Heart right ventricle (tissue), 16 donors: ENCODE measurements around the gene GRK1. TPM values are rescaled to one million over a fixed set of nuclear protein-coding genes. Genes with fewer than 3 reads are reported as not detected.

Source experiments
- ATAC-seq, 8 donors: fragments of 200-7000 bp; cut with Tn5 transposase; one replicate each; pipeline ENCODE4 v1.9.1; 2020; ENCODE audit warnings: mild to moderate bottlenecking in 8 of 8, moderate library complexity in 8 of 8, moderate number of reproducible peaks in 1 of 8
- DNase-seq, 2 donors: peaks; one replicate each; pipeline ENCODE4 v3.0.0-alpha.2; 2020
- H3K27ac ChIP-seq, 10 donors: fragments of 200-600 bp; sonication (generic) in 2 of 10; one replicate each; pipeline versions ENCODE4 v1.5.0 to v1.8.0; 2020 to 2022; ENCODE audit warnings: mild to moderate bottlenecking in 3 of 10
- H3K27me3 ChIP-seq, 7 donors: fragments of 200-600 bp; one replicate each; pipeline ENCODE4 v1.8.0; 2021 to 2022; ENCODE audit warnings: mild to moderate bottlenecking in 2 of 7
- H3K36me3 ChIP-seq, 9 donors: fragments of 200-600 bp; sonication (generic) in 1 of 9; one replicate each; pipeline versions ENCODE4 v1.5.0 to v1.8.0; 2020 to 2022; ENCODE audit warnings: mild to moderate bottlenecking in 2 of 9
- H3K4me1 ChIP-seq, 9 donors: fragments of 200-600 bp; sonication (generic) in 1 of 9; one replicate each; pipeline versions ENCODE4 v1.5.0 to v1.8.0; 2020 to 2022; ENCODE audit warnings: mild to moderate bottlenecking in 4 of 9
- H3K4me3 ChIP-seq, 10 donors: fragments of 200-600 bp; sonication (generic) in 2 of 10; one replicate each; pipeline versions ENCODE4 v1.5.0 to v1.8.0; 2020 to 2022; ENCODE audit warnings: mild to moderate bottlenecking in 7 of 10, moderate library complexity in 2 of 10
- H3K9me3 ChIP-seq, 11 donors: fragments of 200-600 bp in 10 of 11; sonication (generic) in 2 of 11; one replicate each; pipeline versions ENCODE4 v1.5.0 to v1.8.0; 2013 to 2022; ENCODE audit warnings: mild to moderate bottlenecking in 2 of 11, control low read depth in 1 of 11, moderate library complexity in 1 of 11
- CTCF ChIP-seq, 9 donors: fragments of 200-600 bp; sonication (generic) in 2 of 9; IDR thresholded peaks; one replicate each; pipeline versions ENCODE4 v1.5.0 to v1.8.0; 2021 to 2022; ENCODE audit warnings: antibody characterized with exemption in 9 of 9, mild to moderate bottlenecking in 5 of 9, moderate library complexity in 1 of 9
- WGBS, 2 donors: extraction: QIAGEN DNeasy Blood & Tissue Kit; methylation state at CpG; one replicate each; pipeline ENCODE4 v1.1.7; 2013; ENCODE audit warnings: inconsistent platforms in 1 of 2; 5-methylcytosine and 5-hydroxymethylcytosine counted together
- intact Hi-C, 10 donors: fragments of 100-400 bp; cut with DNase I; formaldehyde crosslinking; loops; one replicate each; pipeline versions ENCODE4 v1.11.1 to v1.14.2; 2022
- polyA plus RNA-seq, 2 donors: library from polyadenylated mRNA; stranded (reverse); fragments of 200-250 nt; gene quantifications; one replicate each; pipeline ENCODE4 v1.2.3, GENCODE V29; 2013
- total RNA-seq, 10 donors: library from RNA; stranded (reverse); fragmentation: NEBNext Ultra II Directional in 3 of 10; extraction: Animal tissue kit (Norgen Biotek cat#: 25700) in 3 of 10; gene quantifications; one replicate each; pipeline versions ENCODE4 v1.2.1 to v1.2.4, GENCODE V29; 2021 to 2023
- donor health status: Arrhythmogenic right ventricular cardiomyopathy.
- donor health status: ischemic (EF 13 %, LVEDD 7.1; RV severe dilation, severe dysfunction).
- donor health status: healthy with polysubstance abuse.
- donor health status: DM: no; HTN: yes; CAD: no.
- donor health status: DM: no; HTN: no; CAD: no.
- donor health status: ischemic (EF 25% LVEDD 6.9; RV normal size, moderate dysfunction).
- donor health status: ischemic (EF 25% LVEDD 5.7; RV mildly dilated, moderate dysfunction).
- donor health status: healthy.
- donor health status: DM: yes; HTN: yes; CAD: no.
- donor health status: Ischemic cardiomyopathy.
- donor health status: ischemic (EF 35%, LVEDD 5.7; RV mildly dilated, moderate dysfunction).
- donor health status: nonischemic (EF 11% LVEDD 7.7; RV severe dilation, severe dysfunction).
- donor health status: DM: yes; HTN: yes; CAD: no.
- donor health status: PGD.
- donor health status: ischemic (EF 29% LVEDD 5.4; RV normal size, mild dysfunction).
- donor health status: nonischemic (EF 23%, LVEDD 6.1; RV moderate dilation, normal function).

The GRK1 gene
- total and polyA plus RNA-seq, 12 donors: 0.01 to 0.79 (median 0.18) TPM; not detected in 4

- DNase-seq (no peak), ATAC-seq (no peak)
- intact Hi-C loops: no loop called here
- Histone ChIP-seq H3K27ac (no peak overlapping the region), H3K4me3 (no peak overlapping the region), H3K36me3 (no peaks in the 10 kb centered on the region), H3K4me1 (peaks cover 0 to 12% (median 0%) of the 10 kb centered on the region in 9 donors), H3K27me3 (peaks cover 0 to 39% (median 11%) of the 10 kb centered on the region in 7 donors), H3K9me3 (no peaks in the 10 kb centered on the region)
- TF ChIP-seq CTCF (IDR thresholded peaks at IDR 0.05): no peak
- WGBS, 2 donors: 82 to 87% methylated on average over 22 of the region's 22 CpGs
Observed at GRCh38 chr13:113739527-113740285, 72.7 kb downstream of the GRK1 start.

GRCh38 chr13:113740286-113740556 is 73.2 kb downstream of the GRK1 start:
- WGBS, 2 donors: 84 to 85% methylated on average over 9 of the region's 9 CpGs
- no peaks in the 10 kb centered on the region for H3K9me3 ChIP-seq
- no peak for ATAC-seq
- no peak overlapping the region for H3K27ac ChIP-seq
- H3K36me3 ChIP-seq: no peaks in the 10 kb centered on the region
- no peak for DNase-seq
- H3K4me1 ChIP-seq: peaks cover 0 to 12% (median 0%) of the 10 kb centered on the region in 9 donors
- no peak for TF ChIP-seq CTCF (IDR thresholded peaks at IDR 0.05)
- intact Hi-C loops: no loop called here
- H3K4me3 ChIP-seq: no peak overlapping the region
- H3K27me3 ChIP-seq: peaks cover 0 to 39% (median 11%) of the 10 kb centered on the region in 7 donors

- intact Hi-C loops: no loop called here
- Histone ChIP-seq H3K27ac (no peak overlapping the region), H3K27me3 (peaks cover 0 to 39% (median 11%) of the 10 kb centered on the region in 7 donors), H3K4me1 (peaks cover 0 to 12% (median 0%) of the 10 kb centered on the region in 9 donors), H3K9me3 (no peaks in the 10 kb centered on the region), H3K36me3 (no peaks in the 10 kb centered on the region), H3K4me3 (no peak overlapping the region)
- no peak for TF ChIP-seq CTCF (IDR thresholded peaks at IDR 0.05)
- DNase-seq (no peak), ATAC-seq (no peak)
- WGBS, 2 donors: 83 to 85% methylated on average over 16 of the region's 16 CpGs
Observed at GRCh38 chr13:113740661-113741060, 73.6 kb downstream of the GRK1 start.

- peak in 1 of 8 donors; percentile 25 for ATAC-seq
- H3K9me3 ChIP-seq: no peaks in the 10 kb centered on the region
- DNase-seq: no peak
- intact Hi-C loops: no loop called here
- 76 to 78% methylated on average over 15 of the region's 15 CpGs for WGBS, 2 donors
- TF ChIP-seq CTCF (IDR thresholded peaks at IDR 0.05): no peak
- H3K4me3 ChIP-seq: no peak overlapping the region
- peaks cover 0 to 39% (median 11%) of the 10 kb centered on the region in 7 donors for H3K27me3 ChIP-seq
- no peak overlapping the region for H3K27ac ChIP-seq
- H3K36me3 ChIP-seq: no peaks in the 10 kb centered on the region
- peaks cover 0 to 12% (median 0%) of the 10 kb centered on the region in 9 donors for H3K4me1 ChIP-seq
Observed at GRCh38 chr13:113741191-113741668, 74.2 kb downstream of the GRK1 start.
